HEK293T (cell line): ENCODE measurements around the gene COX6B1.

ENCODE experiments used
- CTCF ChIA-PET: fragments of 350-600 bp; formaldehyde crosslinking; extraction: SDS; loops from one replicate; lab custom pipeline; 2021; ENCODE audit warnings: antibody characterized with exemption, inconsistent platforms; lab: Yijun Ruan, JAX
- POLR2A ChIA-PET: fragments of 350-600 bp; formaldehyde crosslinking; extraction: SDS; loops from one replicate; lab custom pipeline; 2020; ENCODE audit warnings: antibody characterized with exemption, inconsistent platforms; lab: Yijun Ruan, JAX
- DNase-seq: peaks from one replicate; pipeline ENCODE4 v3.0.0; 2012; ENCODE audit warnings: mixed read lengths; ENCODE audit errors: extremely low spot score
- ARNT ChIP-seq: fragments of 450-650 bp; IDR thresholded peaks from 2 replicates; pipeline ENCODE4 v1.6.1; 2017; ENCODE audit warnings: mild to moderate bottlenecking
- BHLHE40 ChIP-seq: fragments of 450-650 bp; IDR thresholded peaks from 2 replicates; pipeline ENCODE4 v1.6.1; 2016; ENCODE audit warnings: mild to moderate bottlenecking, moderate library complexity, borderline replicate concordance
- CTBP1 ChIP-seq: fragments of 450-650 bp; IDR thresholded peaks from 2 replicates; pipeline ENCODE4 v1.6.1; 2016; ENCODE audit warnings: borderline replicate concordance
- ELF4 ChIP-seq: fragments of 450-650 bp; IDR thresholded peaks from 2 replicates; pipeline ENCODE4 v1.6.1; 2017; ENCODE audit warnings: antibody characterized with exemption
- FOXA1 ChIP-seq: fragments of 450-650 bp; IDR thresholded peaks from 2 replicates; pipeline ENCODE4 v1.6.1; 2016; ENCODE audit warnings: mild to moderate bottlenecking
- FOXK2 ChIP-seq: fragments of 450-650 bp; IDR thresholded peaks from 2 replicates; pipeline ENCODE4 v1.6.1; 2016; ENCODE audit warnings: mild to moderate bottlenecking
- FOXM1 ChIP-seq: fragments of 450-650 bp; IDR thresholded peaks from 2 replicates; pipeline ENCODE4 v1.6.1; 2017; ENCODE audit warnings: mild to moderate bottlenecking, borderline replicate concordance
- HDGF ChIP-seq: fragments of 450-650 bp; IDR thresholded peaks from 2 replicates; pipeline ENCODE4 v1.6.1; 2017; ENCODE audit warnings: antibody characterized with exemption, borderline replicate concordance
- L3MBTL2 ChIP-seq: fragments of 450-650 bp; conservative IDR thresholded peaks from 2 replicates; pipeline ENCODE4 v1.6.1; 2016; ENCODE audit warnings: mild to moderate bottlenecking
- LEF1 ChIP-seq: fragments of 450-650 bp; IDR thresholded peaks from 2 replicates; pipeline ENCODE4 v1.6.1; 2017; ENCODE audit warnings: mild to moderate bottlenecking, borderline replicate concordance
- NFRKB ChIP-seq: fragments of 450-650 bp; IDR thresholded peaks from 2 replicates; pipeline ENCODE4 v1.6.1; 2016; ENCODE audit warnings: mild to moderate bottlenecking, moderate library complexity
- PKNOX1 ChIP-seq: fragments of 450-650 bp; IDR thresholded peaks from 2 replicates; pipeline ENCODE4 v1.6.1; 2016
- SP1 ChIP-seq: fragments of 450-650 bp; IDR thresholded peaks from 2 replicates; pipeline ENCODE4 v1.6.1; 2017
- SUZ12 ChIP-seq: fragments of 450-650 bp; IDR thresholded peaks from 2 replicates; pipeline ENCODE4 v1.6.1; 2016; ENCODE audit warnings: mild to moderate bottlenecking
- TARDBP ChIP-seq: fragments of 450-650 bp; IDR thresholded peaks from 2 replicates; pipeline ENCODE4 v1.6.1; 2016
- ZNF384 ChIP-seq: fragments of 450-650 bp; IDR thresholded peaks from 2 replicates; pipeline ENCODE4 v1.6.1; 2016

Gene COX6B1

DNA sequence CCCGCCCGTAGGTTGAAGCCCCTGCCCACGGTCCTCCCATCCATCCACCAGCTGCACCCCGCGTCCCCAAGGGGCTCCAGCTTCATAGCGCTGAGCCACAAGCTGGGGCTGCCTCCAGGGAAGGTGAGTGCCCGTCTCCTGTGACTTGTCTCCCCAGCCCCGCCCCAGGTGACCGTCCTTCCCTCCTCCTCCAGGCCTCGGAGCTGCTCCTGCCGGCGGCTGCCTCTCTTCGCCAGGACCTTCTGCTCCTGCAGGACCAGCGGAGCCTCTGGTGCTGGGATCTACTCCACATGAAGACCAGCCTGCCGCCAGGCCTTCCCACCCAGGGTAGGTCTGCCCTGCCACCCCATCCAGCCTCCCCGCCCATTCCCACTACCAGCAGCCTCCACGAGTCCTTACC, 28.1 kb upstream of the COX6B1 start:
- POLR2A ChIA-PET, result no interaction called here

DNA sequence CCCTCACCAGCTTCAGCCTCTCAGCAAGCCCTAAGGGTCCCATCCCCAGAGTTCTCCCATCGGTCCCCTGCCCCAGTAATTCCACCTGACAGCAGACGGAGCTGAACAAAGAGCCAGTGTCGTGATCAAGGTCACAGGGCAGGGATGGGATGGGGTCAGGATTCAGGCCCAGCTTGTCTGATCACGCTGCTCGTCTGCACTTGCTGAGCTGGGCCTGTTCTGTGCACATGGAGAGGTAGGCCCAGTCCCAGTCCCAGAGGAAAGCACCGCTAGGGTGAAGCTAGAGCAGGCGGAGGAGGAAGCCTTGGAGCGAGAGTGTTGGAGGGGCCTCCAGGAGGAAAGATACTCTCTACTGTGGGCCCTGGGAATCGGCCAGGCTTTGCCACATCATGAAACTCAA, 26.4 kb upstream of the COX6B1 start:
- no peak for TF ChIP-seq BHLHE40
- CTCF ChIA-PET, result no interaction called here
- POLR2A ChIA-PET, result interaction anchor here (1.3 to 1.7 kb wide), 2 partner anchors 8 to 22 kb away, joined by 3 to 4 read pairs; no protein-coding TSS in a partner anchor
- DNase-seq, result no peak

More for the DNA sequence above, 28.1 kb upstream of the COX6B1 start:
- CTCF ChIA-PET, result no interaction called here
- no peak for DNase-seq
- no peak for TF ChIP-seq ARNT
- TF ChIP-seq HDGF, result no peak
- no peak for TF ChIP-seq SUZ12
- TF ChIP-seq TARDBP, result no peak
- no peak for TF ChIP-seq SP1
- TF ChIP-seq LEF1, result no peak
- TF ChIP-seq PKNOX1, result no peak
- no peak for TF ChIP-seq CTBP1
- TF ChIP-seq ZNF384, result no peak
- no peak for TF ChIP-seq BHLHE40
- TF ChIP-seq FOXA1, result no peak
- no peak for TF ChIP-seq ELF4
- TF ChIP-seq FOXM1, result no peak

GRCh38 chr19:35622750-35623149, 25.4 kb upstream of the COX6B1 start:
- CTCF ChIA-PET, result no interaction called here
- TF ChIP-seq ELF4 (no peak), SUZ12 (no peak), L3MBTL2 (no peak), ZNF384 (no peak), FOXM1 (no peak), TARDBP (no peak), ARNT (no peak), HDGF (no peak), BHLHE40 (no peak)
- POLR2A ChIA-PET, result interaction anchor here (1.0 to 2.1 kb wide), 4 partner anchors 9 to 75 kb away, joined by 3 to 8 read pairs (median 4); partner anchors contain the start of gene HAUS5

DNA sequence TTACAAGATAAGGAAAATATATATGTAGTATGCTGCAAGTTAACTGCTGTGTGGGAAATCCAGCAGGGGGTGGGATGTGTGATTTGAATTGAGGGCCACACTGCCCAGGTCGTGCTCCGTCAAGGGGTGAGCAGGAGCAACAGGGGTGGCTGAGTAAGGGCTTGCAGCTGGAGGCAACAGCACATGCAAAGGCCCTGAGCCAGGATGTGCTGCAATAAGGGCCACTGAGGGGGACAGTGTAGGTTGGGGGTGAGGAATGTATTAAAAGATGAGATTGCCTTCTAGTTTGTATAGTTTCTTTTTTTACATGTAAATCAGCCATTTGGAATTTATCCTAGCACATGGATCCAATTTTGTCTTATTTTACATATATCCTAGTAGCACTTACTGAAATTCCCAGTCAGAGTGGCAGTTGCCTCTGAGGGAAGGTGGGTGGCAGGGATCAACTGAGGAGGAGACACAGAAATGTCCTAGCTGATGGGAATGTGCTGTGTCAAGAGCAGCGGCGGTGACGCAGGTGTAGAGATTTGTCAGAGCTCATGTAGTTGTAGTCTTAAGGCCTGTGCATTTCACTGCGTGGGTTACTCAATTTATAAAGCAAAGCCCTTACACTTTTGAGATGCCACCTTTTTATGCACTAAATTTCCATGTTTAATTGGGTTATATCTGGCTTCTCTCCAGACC, 24.7 kb upstream of the COX6B1 start:
- no peak for TF ChIP-seq ZNF384
- TF ChIP-seq ELF4, result no peak
- TF ChIP-seq LEF1, result no peak
- TF ChIP-seq SUZ12, result no peak
- TF ChIP-seq BHLHE40, result no peak
- TF ChIP-seq NFRKB, result no peak
- TF ChIP-seq CTBP1, result no peak
- no peak for TF ChIP-seq L3MBTL2
- TF ChIP-seq FOXK2, result no peak
- no peak for TF ChIP-seq ARNT
- no peak for TF ChIP-seq PKNOX1
- no peak for TF ChIP-seq SP1
- TF ChIP-seq FOXA1, result no peak
- TF ChIP-seq FOXM1, result no peak
- no peak for TF ChIP-seq TARDBP
- TF ChIP-seq HDGF, result no peak
- CTCF ChIA-PET, result no interaction called here
- POLR2A ChIA-PET, result interaction anchor here (1.0 to 2.1 kb wide), 4 partner anchors 11 to 75 kb away, joined by 3 to 8 read pairs (median 5); partner anchors contain the start of genes COX6B1 and HAUS5

More at GRCh38 chr19:35622750-35623149, 25.4 kb upstream of the COX6B1 start:
- DNase-seq, result no peak

GRCh38 chr19:35628264-35628564, 19.9 kb upstream of the COX6B1 start:
- POLR2A ChIA-PET, result interaction anchor here (0.6 to 1.0 kb wide), 4 partner anchors 10 to 118 kb away, joined by 3 to 5 read pairs (median 3); partner anchors contain the start of gene COX6B1
- CTCF ChIA-PET, result interaction anchor here (0.7 kb wide), 1 partner anchor 64 kb away, joined by 9 read pairs; no protein-coding TSS in a partner anchor

More for the DNA sequence above, 24.7 kb upstream of the COX6B1 start:
- no peak for DNase-seq

GRCh38 chr19:35628565-35629331, 19.4 kb upstream of the COX6B1 start, which contains the start of gene RBM42:
Gene RBM42, plus strand, starts transcription at chr19:35629036. Its CDS starts 118 bp downstream, at chr19:35629154.
- TF ChIP-seq SP1 (peak; percentile 62; the same call in 1 of the 2 replicates), ELF4 (peak; percentile 32; the same call in 1 of the 2 replicates), FOXM1 (no peak), PKNOX1 (peak; percentile 57), TARDBP (no peak), LEF1 (no peak; the same call in 1 of the 2 replicates)
- DNase-seq, result peak; percentile 99
- POLR2A ChIA-PET, result interaction anchor here (0.6 to 1.0 kb wide), 5 partner anchors 9 to 118 kb away, joined by 3 to 5 read pairs (median 3); partner anchors contain the start of gene COX6B1
- CTCF ChIA-PET, result interaction anchor here (0.7 kb wide), 1 partner anchor 64 kb away, joined by 9 read pairs; no protein-coding TSS in a partner anchor

More at GRCh38 chr19:35628264-35628564, 19.9 kb upstream of the COX6B1 start:
- no peak for DNase-seq
- TF ChIP-seq HDGF, result no peak
